Mucosa of stomach (tissue), 1 donor: Measurements from ENCODE around the gene C7orf33.

ENCODE experiments used
- H3K27me3 ChIP-seq: one replicate; pipeline ENCODE4 v1.7.0; 2013; ENCODE audit warnings: mild to moderate bottlenecking, low read length; ENCODE audit not compliant: control insufficient read depth, insufficient read depth
- H3K36me3 ChIP-seq: one replicate; pipeline ENCODE4 v1.7.0; 2013; ENCODE audit warnings: low read length; ENCODE audit not compliant: control insufficient read depth, insufficient read depth
- H3K4me1 ChIP-seq: one replicate; pipeline ENCODE4 v1.7.0; 2013; ENCODE audit warnings: mild to moderate bottlenecking, low read length; ENCODE audit not compliant: control insufficient read depth, insufficient read depth
- H3K4me3 ChIP-seq: one replicate; pipeline ENCODE4 v1.7.0; 2013; ENCODE audit warnings: low read length
- H3K9ac ChIP-seq: one replicate; pipeline ENCODE4 v1.7.0; 2013; ENCODE audit warnings: mild to moderate bottlenecking, low read length, moderate library complexity
- H3K9me3 ChIP-seq: one replicate; pipeline ENCODE4 v1.7.0; 2013; ENCODE audit warnings: mild to moderate bottlenecking, low read length, moderate library complexity; ENCODE audit not compliant: control insufficient read depth
- donor health status: Pancreatic carcinoma.

C7orf33 gene

GRCh38 chr7:148645898-148646297 lies 55.3 kb downstream of the C7orf33 start:
- no peak overlapping the region for H3K4me3 ChIP-seq
- H3K9ac ChIP-seq = no peak overlapping the region
- H3K27me3 ChIP-seq = no peaks in the 10 kb centered on the region
- no peaks in the 10 kb centered on the region for H3K4me1 ChIP-seq
- H3K9me3 ChIP-seq = no peaks in the 10 kb centered on the region
- H3K36me3 ChIP-seq = no peaks in the 10 kb centered on the region

GRCh38 chr7:148650232-148650858 lies 59.8 kb downstream of the C7orf33 start:
- Histone ChIP-seq H3K36me3 (no peaks in the 10 kb centered on the region), H3K4me3 (no peak overlapping the region), H3K9ac (no peak overlapping the region), H3K27me3 (no peaks in the 10 kb centered on the region), H3K9me3 (no peaks in the 10 kb centered on the region), H3K4me1 (no peaks in the 10 kb centered on the region)

GRCh38 chr7:148652773-148653172 lies 62.2 kb downstream of the C7orf33 start:
- H3K4me1 ChIP-seq = no peaks in the 10 kb centered on the region
- H3K9me3 ChIP-seq = no peaks in the 10 kb centered on the region
- no peak overlapping the region for H3K4me3 ChIP-seq
- no peak overlapping the region for H3K9ac ChIP-seq
- H3K36me3 ChIP-seq = no peaks in the 10 kb centered on the region
- H3K27me3 ChIP-seq = no peaks in the 10 kb centered on the region

GRCh38 chr7:148657929-148658328 lies 67.4 kb downstream of the C7orf33 start:
- Histone ChIP-seq H3K9me3 (no peaks in the 10 kb centered on the region), H3K4me1 (no peaks in the 10 kb centered on the region)

GRCh38 chr7:148661471-148661870 lies 70.9 kb downstream of the C7orf33 start:
- Histone ChIP-seq H3K27me3 (no peaks in the 10 kb centered on the region), H3K36me3 (no peaks in the 10 kb centered on the region), H3K9me3 (no peaks in the 10 kb centered on the region)

More at GRCh38 chr7:148657929-148658328, 67.4 kb downstream of the C7orf33 start:
- Histone ChIP-seq H3K27me3 (no peaks in the 10 kb centered on the region), H3K9ac (no peak overlapping the region), H3K36me3 (no peaks in the 10 kb centered on the region), H3K4me3 (no peak overlapping the region)

GRCh38 chr7:148662646-148663045 lies 72.1 kb downstream of the C7orf33 start:
- Histone ChIP-seq H3K9me3 (no peaks in the 10 kb centered on the region), H3K4me1 (no peaks in the 10 kb centered on the region), H3K9ac (no peak overlapping the region), H3K36me3 (no peaks in the 10 kb centered on the region), H3K27me3 (no peaks in the 10 kb centered on the region), H3K4me3 (no peak overlapping the region)

More at GRCh38 chr7:148661471-148661870, 70.9 kb downstream of the C7orf33 start:
- Histone ChIP-seq H3K9ac (no peak overlapping the region), H3K4me1 (no peaks in the 10 kb centered on the region), H3K4me3 (no peak overlapping the region)

- no peaks in the 10 kb centered on the region for H3K36me3 ChIP-seq
Observed at GRCh38 chr7:148664324-148664723, 73.8 kb downstream of the C7orf33 start.

GRCh38 chr7:148665221-148665620 lies 74.7 kb downstream of the C7orf33 start:
- Histone ChIP-seq H3K27me3 (no peaks in the 10 kb centered on the region), H3K9me3 (no peaks in the 10 kb centered on the region), H3K4me1 (no peaks in the 10 kb centered on the region), H3K9ac (no peak overlapping the region), H3K4me3 (no peak overlapping the region), H3K36me3 (no peaks in the 10 kb centered on the region)

More at GRCh38 chr7:148664324-148664723, 73.8 kb downstream of the C7orf33 start:
- no peak overlapping the region for H3K4me3 ChIP-seq
- no peaks in the 10 kb centered on the region for H3K4me1 ChIP-seq
- no peaks in the 10 kb centered on the region for H3K27me3 ChIP-seq
- H3K9me3 ChIP-seq = no peaks in the 10 kb centered on the region
- H3K9ac ChIP-seq = no peak overlapping the region
